ENCODE measurements around the gene PROK1. TPM values are rescaled to one million over a fixed set of nuclear protein-coding genes. Genes with fewer than 3 reads are reported as not detected.

Gene PROK1
- total and polyA plus RNA-seq, 10 of the 15 experiments (the other 5 are each of a cell fraction or from before 2014, with no cell fraction given) = not detected

DNA sequence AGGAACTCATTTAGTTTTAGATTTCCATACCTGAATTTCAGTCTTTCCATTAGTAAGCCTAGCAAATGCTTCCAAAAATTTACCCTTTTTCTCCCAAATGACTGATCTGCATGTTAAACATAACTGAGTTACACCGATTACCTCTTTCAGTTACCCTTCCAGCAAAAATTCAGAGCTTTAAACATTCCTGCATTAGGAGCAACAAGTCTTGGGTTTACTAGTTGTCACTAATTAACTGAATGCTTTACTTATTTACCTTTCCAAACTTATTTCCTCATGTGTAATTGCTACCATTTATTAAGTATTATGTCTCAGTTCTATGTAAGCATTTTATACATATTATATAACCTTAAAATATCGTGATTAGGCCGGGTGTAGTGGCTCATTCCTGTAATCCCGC is 46.5 kb upstream of the PROK1 start:
- no peak overlapping the region for H3K4me2 ChIP-seq (ENCODE audit: control insufficient read depth, insufficient read depth)
- ATAC-seq = no peak
- no peak overlapping the region for H3K27ac ChIP-seq (ENCODE audit: control insufficient read depth, insufficient read depth)
- TF ChIP-seq, protein P1, sequence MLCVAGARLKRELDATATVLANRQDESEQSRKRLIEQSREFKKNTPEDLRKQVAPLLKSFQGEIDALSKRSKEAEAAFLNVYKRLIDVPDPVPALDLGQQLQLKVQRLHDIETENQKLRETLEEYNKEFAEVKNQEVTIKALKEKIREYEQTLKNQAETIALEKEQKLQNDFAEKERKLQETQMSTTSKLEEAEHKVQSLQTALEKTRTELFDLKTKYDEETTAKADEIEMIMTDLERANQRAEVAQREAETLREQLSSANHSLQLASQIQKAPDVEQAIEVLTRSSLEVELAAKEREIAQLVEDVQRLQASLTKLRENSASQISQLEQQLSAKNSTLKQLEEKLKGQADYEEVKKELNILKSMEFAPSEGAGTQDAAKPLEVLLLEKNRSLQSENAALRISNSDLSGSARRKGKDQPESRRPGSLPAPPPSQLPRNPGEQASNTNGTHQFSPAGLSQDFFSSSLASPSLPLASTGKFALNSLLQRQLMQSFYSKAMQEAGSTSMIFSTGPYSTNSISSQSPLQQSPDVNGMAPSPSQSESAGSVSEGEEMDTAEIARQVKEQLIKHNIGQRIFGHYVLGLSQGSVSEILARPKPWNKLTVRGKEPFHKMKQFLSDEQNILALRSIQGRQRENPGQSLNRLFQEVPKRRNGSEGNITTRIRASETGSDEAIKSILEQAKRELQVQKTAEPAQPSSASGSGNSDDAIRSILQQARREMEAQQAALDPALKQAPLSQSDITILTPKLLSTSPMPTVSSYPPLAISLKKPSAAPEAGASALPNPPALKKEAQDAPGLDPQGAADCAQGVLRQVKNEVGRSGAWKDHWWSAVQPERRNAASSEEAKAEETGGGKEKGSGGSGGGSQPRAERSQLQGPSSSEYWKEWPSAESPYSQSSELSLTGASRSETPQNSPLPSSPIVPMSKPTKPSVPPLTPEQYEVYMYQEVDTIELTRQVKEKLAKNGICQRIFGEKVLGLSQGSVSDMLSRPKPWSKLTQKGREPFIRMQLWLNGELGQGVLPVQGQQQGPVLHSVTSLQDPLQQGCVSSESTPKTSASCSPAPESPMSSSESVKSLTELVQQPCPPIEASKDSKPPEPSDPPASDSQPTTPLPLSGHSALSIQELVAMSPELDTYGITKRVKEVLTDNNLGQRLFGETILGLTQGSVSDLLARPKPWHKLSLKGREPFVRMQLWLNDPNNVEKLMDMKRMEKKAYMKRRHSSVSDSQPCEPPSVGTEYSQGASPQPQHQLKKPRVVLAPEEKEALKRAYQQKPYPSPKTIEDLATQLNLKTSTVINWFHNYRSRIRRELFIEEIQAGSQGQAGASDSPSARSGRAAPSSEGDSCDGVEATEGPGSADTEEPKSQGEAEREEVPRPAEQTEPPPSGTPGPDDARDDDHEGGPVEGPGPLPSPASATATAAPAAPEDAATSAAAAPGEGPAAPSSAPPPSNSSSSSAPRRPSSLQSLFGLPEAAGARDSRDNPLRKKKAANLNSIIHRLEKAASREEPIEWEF (IDR thresholded peaks at IDR 0.05; ENCODE audit: insufficient replicate concordance, low read depth, low read length) = no peak
- TF ChIP-seq, protein P2, sequence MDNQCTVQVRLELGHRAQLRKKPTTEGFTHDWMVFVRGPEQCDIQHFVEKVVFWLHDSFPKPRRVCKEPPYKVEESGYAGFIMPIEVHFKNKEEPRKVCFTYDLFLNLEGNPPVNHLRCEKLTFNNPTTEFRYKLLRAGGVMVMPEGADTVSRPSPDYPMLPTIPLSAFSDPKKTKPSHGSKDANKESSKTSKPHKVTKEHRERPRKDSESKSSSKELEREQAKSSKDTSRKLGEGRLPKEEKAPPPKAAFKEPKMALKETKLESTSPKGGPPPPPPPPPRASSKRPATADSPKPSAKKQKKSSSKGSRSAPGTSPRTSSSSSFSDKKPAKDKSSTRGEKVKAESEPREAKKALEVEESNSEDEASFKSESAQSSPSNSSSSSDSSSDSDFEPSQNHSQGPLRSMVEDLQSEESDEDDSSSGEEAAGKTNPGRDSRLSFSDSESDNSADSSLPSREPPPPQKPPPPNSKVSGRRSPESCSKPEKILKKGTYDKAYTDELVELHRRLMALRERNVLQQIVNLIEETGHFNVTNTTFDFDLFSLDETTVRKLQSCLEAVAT (IDR thresholded peaks at IDR 0.05) = no peak
- TF ChIP-seq, protein P3, sequence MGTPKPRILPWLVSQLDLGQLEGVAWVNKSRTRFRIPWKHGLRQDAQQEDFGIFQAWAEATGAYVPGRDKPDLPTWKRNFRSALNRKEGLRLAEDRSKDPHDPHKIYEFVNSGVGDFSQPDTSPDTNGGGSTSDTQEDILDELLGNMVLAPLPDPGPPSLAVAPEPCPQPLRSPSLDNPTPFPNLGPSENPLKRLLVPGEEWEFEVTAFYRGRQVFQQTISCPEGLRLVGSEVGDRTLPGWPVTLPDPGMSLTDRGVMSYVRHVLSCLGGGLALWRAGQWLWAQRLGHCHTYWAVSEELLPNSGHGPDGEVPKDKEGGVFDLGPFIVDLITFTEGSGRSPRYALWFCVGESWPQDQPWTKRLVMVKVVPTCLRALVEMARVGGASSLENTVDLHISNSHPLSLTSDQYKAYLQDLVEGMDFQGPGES (IDR thresholded peaks at IDR 0.05) = no peak
- TF ChIP-seq STAT3 (IDR thresholded peaks at IDR 0.05; ENCODE audit: low read depth, low read length) (no peak), SMAD1 (IDR thresholded peaks at IDR 0.05; ENCODE audit: low read depth, partially characterized antibody) (no peak), SUPT20H (IDR thresholded peaks at IDR 0.05; ENCODE audit: borderline replicate concordance, control insufficient read depth, low read depth, low read length) (no peak), MYB (IDR thresholded peaks at IDR 0.05; ENCODE audit: borderline replicate concordance, low read depth, low read length) (no peak), CBX5 (IDR thresholded peaks at IDR 0.05; ENCODE audit: low read depth) (no peak), IKZF1 (conservative IDR thresholded peaks at IDR 0.05) (no peak), YY1 (IDR thresholded peaks at IDR 0.05; ENCODE audit: low read depth, low read length) (no peak), YBX1 (IDR thresholded peaks at IDR 0.05) (no peak), CREM (IDR thresholded peaks at IDR 0.05; ENCODE audit: low read depth) (no peak), NR2C1 (IDR thresholded peaks at IDR 0.05) (no peak), CBX3 (IDR thresholded peaks at IDR 0.05; ENCODE audit: borderline replicate concordance, low read depth) (no peak)
- TF ChIP-seq, protein P4, sequence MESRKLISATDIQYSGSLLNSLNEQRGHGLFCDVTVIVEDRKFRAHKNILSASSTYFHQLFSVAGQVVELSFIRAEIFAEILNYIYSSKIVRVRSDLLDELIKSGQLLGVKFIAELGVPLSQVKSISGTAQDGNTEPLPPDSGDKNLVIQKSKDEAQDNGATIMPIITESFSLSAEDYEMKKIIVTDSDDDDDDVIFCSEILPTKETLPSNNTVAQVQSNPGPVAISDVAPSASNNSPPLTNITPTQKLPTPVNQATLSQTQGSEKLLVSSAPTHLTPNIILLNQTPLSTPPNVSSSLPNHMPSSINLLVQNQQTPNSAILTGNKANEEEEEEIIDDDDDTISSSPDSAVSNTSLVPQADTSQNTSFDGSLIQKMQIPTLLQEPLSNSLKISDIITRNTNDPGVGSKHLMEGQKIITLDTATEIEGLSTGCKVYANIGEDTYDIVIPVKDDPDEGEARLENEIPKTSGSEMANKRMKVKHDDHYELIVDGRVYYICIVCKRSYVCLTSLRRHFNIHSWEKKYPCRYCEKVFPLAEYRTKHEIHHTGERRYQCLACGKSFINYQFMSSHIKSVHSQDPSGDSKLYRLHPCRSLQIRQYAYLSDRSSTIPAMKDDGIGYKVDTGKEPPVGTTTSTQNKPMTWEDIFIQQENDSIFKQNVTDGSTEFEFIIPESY (IDR thresholded peaks at IDR 0.05) = no peak
- FAIRE-seq = no peak
- H3K9me3 ChIP-seq (replicated peaks; ENCODE audit: control insufficient read depth, insufficient read depth, low read length) = no peaks in the 10 kb centered on the region
- in situ Hi-C loops (cut with MboI) = no loop called here
- intact Hi-C loops (cut with micrococcal nuclease; ENCODE audit: unreplicated experiment) = no loop called here
- CTCF ChIA-PET = interaction anchor here (1.0 to 2.0 kb wide), 2 partner anchors 56 to 197 kb away, joined by 4 to 10 read pairs; no protein-coding TSS in a partner anchor
- no peaks in the 10 kb centered on the region for H3K27me3 ChIP-seq (replicated peaks in 1 of 2; ENCODE audit: control insufficient read depth in 2 of 2, insufficient read depth in 2 of 2, low read length in 1 of 2)
- no peak overlapping the region for H2AFZ ChIP-seq (ENCODE audit: control insufficient read depth, low read depth, low read length)
- H3K9ac ChIP-seq (ENCODE audit: control insufficient read depth, insufficient read depth, low read length) = no peak overlapping the region
- POLR2A ChIA-PET = interaction anchor here (0.5 kb wide), 1 partner anchor 89 kb away, joined by 5 read pairs; no protein-coding TSS in a partner anchor
- H3K79me2 ChIP-seq (ENCODE audit: control insufficient read depth, insufficient read depth, low read length) = peaks cover 25% of the 10 kb centered on the region
- H3K36me3 ChIP-seq (ENCODE audit: control insufficient read depth in 2 of 2, insufficient read depth in 2 of 2, low read length in 1 of 2) = peaks cover 0 to 13% of the 10 kb centered on the region in 2 experiments
- no TSS peak for BruUV-seq (replicated peaks)
- H3K4me3 ChIP-seq = no peak overlapping the region
- no peak for DNase-seq (ENCODE audit: low read depth, low spot score)
- RAD21 ChIA-PET (ENCODE audit: unreplicated experiment) = interaction anchor here (1.1 to 1.4 kb wide), 3 partner anchors 20 to 197 kb away, joined by 3 to 5 read pairs (median 4); no protein-coding TSS in a partner anchor
- SMC1A ChIA-PET (ENCODE audit: uncharacterized antibody, unreplicated experiment) = interaction anchor here (0.8 to 4.3 kb wide), 4 partner anchors 21 to 121 kb away, joined by 3 to 18 read pairs (median 4); no protein-coding TSS in a partner anchor
- WGBS (ENCODE audit: insufficient coverage, insufficient replicate concordance, low lambda C conversion rate, missing lambda C conversion rate) = 96% methylated on average over 4 of the region's 4 CpGs
- H3K4me1 ChIP-seq (ENCODE audit: control insufficient read depth, insufficient read depth, low read length) = peaks cover 9% of the 10 kb centered on the region
- no peaks in the 10 kb centered on the region for H4K20me1 ChIP-seq (ENCODE audit: control insufficient read depth, insufficient read depth)
